GM19240 (cell line): ENCODE results near the gene FITM2.
"Not testable (repeated sequence)": the region's sequence is repeated elsewhere in the genome, so short reads cannot be mapped to it uniquely, and the experiment has no call there.

Experiments used
- DNase-seq: peaks from one replicate; pipeline ENCODE4 v3.0.0; 2011; ENCODE audit warnings: low spot score; ENCODE audit not compliant: insufficient read length

The FITM2 gene

GRCh38 chr20:44334306-44334705, 23.3 kb upstream of the FITM2 start:
- no peak for DNase-seq

- no peak for DNase-seq
Observed at GRCh38 chr20:44331201-44331600, 20.2 kb upstream of the FITM2 start.

GRCh38 chr20:44328428-44328827, 17.4 kb upstream of the FITM2 start:
- DNase-seq: no peak

- not testable (repeated sequence) for DNase-seq
Observed at GRCh38 chr20:44327748-44328147, 16.7 kb upstream of the FITM2 start.

GRCh38 chr20:44326391-44327159, 15.6 kb upstream of the FITM2 start:
- DNase-seq: no peak

GRCh38 chr20:44324343-44324742, 13.3 kb upstream of the FITM2 start:
- DNase-seq: no peak

- no peak for DNase-seq
Observed at GRCh38 chr20:44319839-44320422, 8.9 kb upstream of the FITM2 start.

- DNase-seq: no peak
Observed at GRCh38 chr20:44314870-44315269, 3.9 kb upstream of the FITM2 start.

GRCh38 chr20:44309763-44310663, 989 bp downstream of the FITM2 start:
- DNase-seq: no peak

- no peak for DNase-seq
Observed at GRCh38 chr20:44306927-44307326, 4.1 kb downstream of the FITM2 start.

GRCh38 chr20:44304383-44304782, 6.6 kb downstream of the FITM2 start:
- no peak for DNase-seq

GRCh38 chr20:44302736-44303135, 8.3 kb downstream of the FITM2 start:
- DNase-seq: no peak

GRCh38 chr20:44302026-44302669, 8.9 kb downstream of the FITM2 start:
- no peak for DNase-seq

GRCh38 chr20:44301285-44301684, 9.7 kb downstream of the FITM2 start:
- no peak for DNase-seq

- DNase-seq: not testable (repeated sequence)
Observed at GRCh38 chr20:44299011-44299535, 11.9 kb downstream of the FITM2 start.

- DNase-seq: no peak
Observed at GRCh38 chr20:44297721-44298120, 13.3 kb downstream of the FITM2 start.

- DNase-seq: no peak
Observed at GRCh38 chr20:44296011-44296410, 15.0 kb downstream of the FITM2 start.

GRCh38 chr20:44291754-44292153, 19.2 kb downstream of the FITM2 start:
- no peak for DNase-seq

- no peak for DNase-seq
Observed at GRCh38 chr20:44288252-44288651, 22.8 kb downstream of the FITM2 start.

GRCh38 chr20:44287272-44288097, 23.5 kb downstream of the FITM2 start:
- no peak for DNase-seq
